ENCODE data around the gene TTC33.

Gene TTC33

DNA sequence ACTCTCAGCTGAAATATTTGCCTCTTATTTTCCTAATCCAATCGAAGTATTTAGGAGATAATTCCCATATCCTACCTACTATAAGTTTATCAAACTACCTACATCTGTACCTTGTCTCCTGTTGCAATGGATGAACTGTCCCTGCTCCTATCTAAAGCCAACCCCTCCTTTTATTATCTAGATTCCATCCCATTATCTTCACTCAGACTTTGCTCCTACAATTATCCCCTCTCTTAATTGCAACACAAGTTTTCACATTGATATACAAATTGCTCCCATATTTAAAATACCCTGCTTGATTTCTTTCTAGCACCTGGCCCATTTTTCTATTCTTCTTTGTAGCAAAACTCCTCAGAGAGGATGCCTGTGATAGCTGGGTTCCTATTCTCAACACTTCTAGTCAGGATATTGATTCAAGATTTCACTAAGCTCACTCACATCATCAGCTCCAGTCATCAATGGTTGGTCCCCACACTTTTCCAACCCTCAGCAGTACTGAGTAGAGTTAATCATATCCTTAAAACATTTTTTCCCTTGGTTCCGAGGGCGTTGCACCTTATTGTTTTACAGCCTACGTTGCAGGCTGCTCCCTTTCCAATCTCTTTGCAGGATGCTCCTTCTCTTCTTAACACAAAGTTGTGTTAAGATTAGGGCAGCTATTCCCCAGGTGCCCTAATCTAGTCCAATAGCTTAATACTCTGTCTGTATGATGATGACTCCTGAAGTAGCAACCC, 253.9 kb downstream of the TTC33 start:
- no peaks in the 10 kb centered on the region for H3F3A ChIP-seq (ENCODE audit: low read depth)
- no peak overlapping the region for H2AFZ ChIP-seq (ENCODE audit: low read length)
- no peaks in the 10 kb centered on the region for H3K79me2 ChIP-seq (ENCODE audit: insufficient read depth, low read length)
- H3K4me1 ChIP-seq (ENCODE audit: insufficient read depth, low read length, poor library complexity, severe bottlenecking) = peaks cover 22% of the 10 kb centered on the region
- H3K9ac ChIP-seq (ENCODE audit: low read depth, low read length, poor library complexity, severe bottlenecking) = no peak overlapping the region
- H4K20me1 ChIP-seq (ENCODE audit: insufficient read depth, low read length, poor library complexity, severe bottlenecking) = no peaks in the 10 kb centered on the region
- no peaks in the 10 kb centered on the region for H3K36me3 ChIP-seq (ENCODE audit: insufficient read depth, low read length)
- H3K4me3 ChIP-seq (ENCODE audit: low read length, poor library complexity, severe bottlenecking) = no peak overlapping the region
- no peaks in the 10 kb centered on the region for H3K27me3 ChIP-seq (ENCODE audit: insufficient read depth, low read length, poor library complexity, severe bottlenecking)
- H3K4me2 ChIP-seq (ENCODE audit: low read depth, low read length, poor library complexity, severe bottlenecking) = no peak overlapping the region
- no peaks in the 10 kb centered on the region for H3K9me2 ChIP-seq (replicated peaks; ENCODE audit: low read depth, low read length)
- TF ChIP-seq EZH2phosphoT487 (IDR thresholded peaks at IDR 0.05; ENCODE audit: borderline replicate concordance) = no peak
- TF ChIP-seq, protein P1, sequence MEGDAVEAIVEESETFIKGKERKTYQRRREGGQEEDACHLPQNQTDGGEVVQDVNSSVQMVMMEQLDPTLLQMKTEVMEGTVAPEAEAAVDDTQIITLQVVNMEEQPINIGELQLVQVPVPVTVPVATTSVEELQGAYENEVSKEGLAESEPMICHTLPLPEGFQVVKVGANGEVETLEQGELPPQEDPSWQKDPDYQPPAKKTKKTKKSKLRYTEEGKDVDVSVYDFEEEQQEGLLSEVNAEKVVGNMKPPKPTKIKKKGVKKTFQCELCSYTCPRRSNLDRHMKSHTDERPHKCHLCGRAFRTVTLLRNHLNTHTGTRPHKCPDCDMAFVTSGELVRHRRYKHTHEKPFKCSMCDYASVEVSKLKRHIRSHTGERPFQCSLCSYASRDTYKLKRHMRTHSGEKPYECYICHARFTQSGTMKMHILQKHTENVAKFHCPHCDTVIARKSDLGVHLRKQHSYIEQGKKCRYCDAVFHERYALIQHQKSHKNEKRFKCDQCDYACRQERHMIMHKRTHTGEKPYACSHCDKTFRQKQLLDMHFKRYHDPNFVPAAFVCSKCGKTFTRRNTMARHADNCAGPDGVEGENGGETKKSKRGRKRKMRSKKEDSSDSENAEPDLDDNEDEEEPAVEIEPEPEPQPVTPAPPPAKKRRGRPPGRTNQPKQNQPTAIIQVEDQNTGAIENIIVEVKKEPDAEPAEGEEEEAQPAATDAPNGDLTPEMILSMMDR (conservative IDR thresholded peaks at IDR 0.05; ENCODE audit: low read length) = no peak
- no peaks in the 10 kb centered on the region for H3K9me3 ChIP-seq (ENCODE audit: insufficient read depth, low read depth, low read length)

- H3K4me3 ChIP-seq (ENCODE audit: low read length, poor library complexity, severe bottlenecking) = no peak overlapping the region
- no peaks in the 10 kb centered on the region for H3K36me3 ChIP-seq (ENCODE audit: insufficient read depth, low read length)
- no peaks in the 10 kb centered on the region for H3K79me2 ChIP-seq (ENCODE audit: insufficient read depth, low read length)
- H2AFZ ChIP-seq (ENCODE audit: low read length) = no peak overlapping the region
- no peaks in the 10 kb centered on the region for H3K9me3 ChIP-seq (ENCODE audit: insufficient read depth, low read depth, low read length)
- no peaks in the 10 kb centered on the region for H4K20me1 ChIP-seq (ENCODE audit: insufficient read depth, low read length, poor library complexity, severe bottlenecking)
- H3K9me2 ChIP-seq (replicated peaks; ENCODE audit: low read depth, low read length) = no peaks in the 10 kb centered on the region
- no peaks in the 10 kb centered on the region for H3K27me3 ChIP-seq (ENCODE audit: insufficient read depth, low read length, poor library complexity, severe bottlenecking)
- H3F3A ChIP-seq (ENCODE audit: low read depth) = no peaks in the 10 kb centered on the region
- no peak overlapping the region for H3K9ac ChIP-seq (ENCODE audit: low read depth, low read length, poor library complexity, severe bottlenecking)
- no peak overlapping the region for H3K4me2 ChIP-seq (ENCODE audit: low read depth, low read length, poor library complexity, severe bottlenecking)
- peaks cover 13% of the 10 kb centered on the region for H3K4me1 ChIP-seq (ENCODE audit: insufficient read depth, low read length, poor library complexity, severe bottlenecking)
- no peak for TF ChIP-seq EZH2phosphoT487 (IDR thresholded peaks at IDR 0.05; ENCODE audit: borderline replicate concordance)
- TF ChIP-seq, protein P1 (conservative IDR thresholded peaks at IDR 0.05; ENCODE audit: low read length) = no peak
Measured at GRCh38 chr5:40499518-40500273, 256.1 kb downstream of the TTC33 start.

- H3K4me2 ChIP-seq (ENCODE audit: low read depth, low read length, poor library complexity, severe bottlenecking) = no peak overlapping the region
- no peak overlapping the region for H3K9ac ChIP-seq (ENCODE audit: low read depth, low read length, poor library complexity, severe bottlenecking)
Measured at GRCh38 chr5:40499007-40499406, 256.8 kb downstream of the TTC33 start.

More at GRCh38 chr5:40499007-40499406, 256.8 kb downstream of the TTC33 start:
- H4K20me1 ChIP-seq (ENCODE audit: insufficient read depth, low read length, poor library complexity, severe bottlenecking) = no peaks in the 10 kb centered on the region
- peaks cover 10% of the 10 kb centered on the region for H3K4me1 ChIP-seq (ENCODE audit: insufficient read depth, low read length, poor library complexity, severe bottlenecking)
- TF ChIP-seq, protein P1 (conservative IDR thresholded peaks at IDR 0.05; ENCODE audit: low read length) = no peak
- no peak for TF ChIP-seq EZH2phosphoT487 (IDR thresholded peaks at IDR 0.05; ENCODE audit: borderline replicate concordance)
- no peaks in the 10 kb centered on the region for H3F3A ChIP-seq (ENCODE audit: low read depth)
- no peaks in the 10 kb centered on the region for H3K36me3 ChIP-seq (ENCODE audit: insufficient read depth, low read length)
- H3K27me3 ChIP-seq (ENCODE audit: insufficient read depth, low read length, poor library complexity, severe bottlenecking) = no peaks in the 10 kb centered on the region
- no peak overlapping the region for H2AFZ ChIP-seq (ENCODE audit: low read length)
- no peaks in the 10 kb centered on the region for H3K9me3 ChIP-seq (ENCODE audit: insufficient read depth, low read depth, low read length)
- H3K9me2 ChIP-seq (replicated peaks; ENCODE audit: low read depth, low read length) = no peaks in the 10 kb centered on the region
- H3K79me2 ChIP-seq (ENCODE audit: insufficient read depth, low read length) = no peaks in the 10 kb centered on the region
- H3K4me3 ChIP-seq (ENCODE audit: low read length, poor library complexity, severe bottlenecking) = no peak overlapping the region
